DND-41 (cell line): ENCODE measurements around the gene NRG3.

ENCODE experiments used
- ATAC-seq: fragments of 200-7000 bp; cut with Tn5 transposase; 3 replicates; pipeline ENCODE4 v1.9.1; 2021; ENCODE audit warnings: low read depth; ENCODE audit not compliant: insufficient read depth
- DNase-seq: peaks from one replicate; pipeline ENCODE4 v3.0.0-alpha.2; 2020
- H2AFZ ChIP-seq: 2 replicates; pipeline ENCODE4 v1.6.0; 2012; ENCODE audit warnings: low read depth, low read length
- H3K27ac ChIP-seq: 2 replicates; pipeline ENCODE4 v1.5.1; 2012; ENCODE audit warnings: low read length, inconsistent platforms
- H3K27me3 ChIP-seq: fragments of 200-600 bp; sonication (generic); 2 replicates; pipeline ENCODE4 v1.6.0; 2012; ENCODE audit warnings: low read length, mild to moderate bottlenecking, inconsistent platforms; ENCODE audit not compliant: insufficient read depth, poor library complexity
- H3K36me3 ChIP-seq: 2 replicates; pipeline ENCODE4 v1.5.1; 2012; ENCODE audit warnings: low read length, inconsistent platforms; ENCODE audit not compliant: insufficient read depth
- H3K4me1 ChIP-seq: 2 replicates; pipeline ENCODE4 v1.5.1; 2012; ENCODE audit warnings: mild to moderate bottlenecking, low read length; ENCODE audit not compliant: insufficient read depth
- H3K4me2 ChIP-seq: 2 replicates; pipeline ENCODE4 v1.6.0; 2012; ENCODE audit warnings: mild to moderate bottlenecking, moderate library complexity, low read length, inconsistent platforms; ENCODE audit not compliant: insufficient read depth
- H3K4me3 ChIP-seq, 2 experiments: fragments of 200-600 bp in 1 of 2; shearing (Covaris generic) in 1 of 2; 2 replicates each; pipeline ENCODE4 v1.5.1; 2012 to 2016; ENCODE audit warnings: inconsistent platforms in 2 of 2, low read length in 2 of 2, mild to moderate bottlenecking in 2 of 2, low read depth in 1 of 2, moderate library complexity in 1 of 2
- H3K79me2 ChIP-seq: 2 replicates; pipeline ENCODE4 v1.6.0; 2012; ENCODE audit warnings: low read length, inconsistent platforms; ENCODE audit not compliant: insufficient read depth
- H3K9ac ChIP-seq: 2 replicates; pipeline ENCODE4 v1.6.0; 2012; ENCODE audit warnings: low read depth, mild to moderate bottlenecking, inconsistent platforms, low read length, moderate library complexity
- H3K9me3 ChIP-seq: 2 replicates; pipeline ENCODE4 v1.5.1; 2012; ENCODE audit warnings: low read length, moderate library complexity, mild to moderate bottlenecking, inconsistent platforms; ENCODE audit not compliant: insufficient read depth, severe bottlenecking
- H4K20me1 ChIP-seq: 2 replicates; pipeline ENCODE4 v1.6.0; 2012; ENCODE audit warnings: low read length; ENCODE audit not compliant: insufficient read depth
- CTCF ChIP-seq: IDR thresholded peaks from 2 replicates; pipeline ENCODE4 v1.5.1; 2012; ENCODE audit warnings: borderline replicate concordance, low read length, moderate library complexity, mild to moderate bottlenecking; ENCODE audit not compliant: poor library complexity, severe bottlenecking; ENCODE audit errors: extremely low read depth
- EZH2 ChIP-seq: IDR thresholded peaks from 3 replicates; pipeline ENCODE4 v1.6.1; 2012; ENCODE audit warnings: borderline replicate concordance, low read depth, mild to moderate bottlenecking, moderate library complexity, low read length, inconsistent platforms; ENCODE audit not compliant: severe bottlenecking

NRG3 gene

GRCh38 chr10:81838950-81839349, 36.0 kb upstream of the NRG3 start:
- Histone ChIP-seq H3K36me3 (no peaks in the 10 kb centered on the region), H4K20me1 (no peaks in the 10 kb centered on the region), H3K4me3 (no peak overlapping the region), H3K4me2 (no peak overlapping the region), H3K9ac (no peak overlapping the region), H3K27me3 (no peaks in the 10 kb centered on the region), H3K79me2 (no peaks in the 10 kb centered on the region), H2AFZ (no peak overlapping the region), H3K9me3 (no peaks in the 10 kb centered on the region), H3K4me1 (no peaks in the 10 kb centered on the region), H3K27ac (no peak overlapping the region)
- ATAC-seq (no peak), DNase-seq (no peak)
- TF ChIP-seq EZH2: no peak
- TF ChIP-seq CTCF: peak; percentile 25

GRCh38 chr10:81843042-81843441, 32.0 kb upstream of the NRG3 start:
- Histone ChIP-seq H3K9ac (no peak overlapping the region), H3K9me3 (no peaks in the 10 kb centered on the region), H3K27me3 (no peaks in the 10 kb centered on the region), H2AFZ (no peak overlapping the region), H3K4me3 (no peak overlapping the region), H4K20me1 (no peaks in the 10 kb centered on the region), H3K27ac (no peak overlapping the region), H3K4me2 (no peak overlapping the region), H3K36me3 (no peaks in the 10 kb centered on the region), H3K4me1 (no peaks in the 10 kb centered on the region), H3K79me2 (no peaks in the 10 kb centered on the region)
- TF ChIP-seq EZH2 (no peak), CTCF (no peak)
- ATAC-seq (no peak), DNase-seq (no peak)

- Histone ChIP-seq H3K36me3 (no peaks in the 10 kb centered on the region), H3K4me3 (no peak overlapping the region), H4K20me1 (no peaks in the 10 kb centered on the region), H3K27me3 (no peaks in the 10 kb centered on the region), H2AFZ (no peak overlapping the region), H3K27ac (no peak overlapping the region), H3K4me1 (no peaks in the 10 kb centered on the region), H3K4me2 (no peak overlapping the region), H3K9me3 (no peaks in the 10 kb centered on the region), H3K9ac (no peak overlapping the region), H3K79me2 (no peaks in the 10 kb centered on the region)
- no peak for TF ChIP-seq CTCF
- no peak for TF ChIP-seq EZH2
- ATAC-seq (no peak), DNase-seq (no peak)
These were observed 27.3 kb upstream of the NRG3 start for GRCh38 chr10:81847675-81848074.

- no peak overlapping the region for H3K9ac ChIP-seq
- no peak for ATAC-seq
- TF ChIP-seq EZH2 (no peak), CTCF (no peak)
These were observed 26.5 kb upstream of the NRG3 start for GRCh38 chr10:81848514-81848913.

More at GRCh38 chr10:81848514-81848913, 26.5 kb upstream of the NRG3 start:
- Histone ChIP-seq H3K79me2 (no peaks in the 10 kb centered on the region), H3K36me3 (no peaks in the 10 kb centered on the region), H2AFZ (no peak overlapping the region), H3K4me3 (no peak overlapping the region), H3K9me3 (no peaks in the 10 kb centered on the region), H3K27me3 (no peaks in the 10 kb centered on the region), H3K4me1 (no peaks in the 10 kb centered on the region), H3K27ac (no peak overlapping the region), H3K4me2 (no peak overlapping the region), H4K20me1 (no peaks in the 10 kb centered on the region)
- no peak for DNase-seq
